Smooth muscle cell (in vitro differentiated cells): Measurements from ENCODE around the gene KCTD6. TPM values are rescaled to one million over a fixed set of nuclear protein-coding genes. Genes with fewer than 3 reads are reported as not detected.

Source experiments
- DNase-seq: peaks from one replicate; lab custom pipeline; 2025; ENCODE audit not compliant: unreplicated experiment; lab: John Stamatoyannopoulos, UW
- H2AFZ ChIP-seq: fragments of 200-600 bp; sonication (generic); 2 replicates; pipeline ENCODE4 v1.6.0; 2016; ENCODE audit warnings: antibody characterized with exemption, low read depth, mild to moderate bottlenecking
- H3F3A ChIP-seq: fragments of 200-600 bp; sonication (generic); 2 replicates; pipeline ENCODE4 v1.6.0; 2017; ENCODE audit warnings: antibody characterized with exemption, low read depth
- H3K27ac ChIP-seq: fragments of 200-600 bp; sonication (generic); 2 replicates; pipeline ENCODE4 v1.5.1; 2016; ENCODE audit warnings: low read depth, mild to moderate bottlenecking
- H3K27me3 ChIP-seq: fragments of 200-600 bp; sonication (generic); 2 replicates; pipeline ENCODE4 v1.6.1; 2016; ENCODE audit warnings: low read depth, mild to moderate bottlenecking
- H3K36me3 ChIP-seq: fragments of 200-600 bp; sonication (generic); 2 replicates; pipeline ENCODE4 v1.5.1; 2016; ENCODE audit warnings: low read depth
- H3K4me1 ChIP-seq: fragments of 200-600 bp; sonication (generic); 2 replicates; pipeline ENCODE4 v1.5.1; 2016; ENCODE audit warnings: low read depth
- H3K4me2 ChIP-seq: fragments of 200-600 bp; sonication (generic); 2 replicates; pipeline ENCODE4 v1.6.0; 2016; ENCODE audit warnings: mild to moderate bottlenecking
- H3K4me3 ChIP-seq: fragments of 200-600 bp; sonication (generic); 2 replicates; pipeline ENCODE4 v1.5.1; 2016; ENCODE audit warnings: mild to moderate bottlenecking
- H3K79me2 ChIP-seq: fragments of 200-600 bp; sonication (generic); 2 replicates; pipeline ENCODE4 v1.6.0; 2016; ENCODE audit warnings: low read depth, mild to moderate bottlenecking
- H3K9ac ChIP-seq: fragments of 200-600 bp; sonication (generic); 2 replicates; pipeline ENCODE4 v1.6.0; 2016; ENCODE audit warnings: low read depth
- H3K9me3 ChIP-seq: fragments of 200-600 bp; sonication (generic); replicated peaks from 2 replicates; pipeline ENCODE4 v1.5.1; 2016; ENCODE audit warnings: low read depth
- H4K20me1 ChIP-seq: fragments of 200-600 bp; sonication (generic); 2 replicates; pipeline ENCODE4 v1.6.0; 2016; ENCODE audit warnings: low read depth
- CTCF ChIP-seq: fragments of 200-600 bp; sonication (generic); IDR thresholded peaks from 2 replicates; pipeline ENCODE4 v1.5.1; 2017; ENCODE audit warnings: borderline replicate concordance, mild to moderate bottlenecking, antibody characterized with exemption; ENCODE audit not compliant: insufficient read depth, poor library complexity, severe bottlenecking
- WGBS: methylation state at CpG from one replicate; pipeline ENCODE4 v1.1.7; 2016; ENCODE audit warnings: low lambda C conversion rate; 5-methylcytosine and 5-hydroxymethylcytosine counted together
- polyA plus RNA-seq: library from polyadenylated mRNA; unstranded; fragments of >200 nt; fragmentation: Nextera tagmentation; extraction: Ambion mirVana; gene quantifications from 2 replicates; pipeline ENCODE4 v1.2.1, GENCODE V29; 2016
- total RNA-seq: library from RNA; depleted of rRNA; stranded (reverse); fragments of >200 nt; gene quantifications from 2 replicates; pipeline ENCODE4 v1.2.3, GENCODE V29; 2014

KCTD6 gene
- total and polyA plus RNA-seq, 2 experiments from 2014 or later, result 20.9 to 21.4 TPM

GRCh38 chr3:58482917-58483636 is 8.8 kb upstream of the KCTD6 start:
- WGBS, result 87% methylated on average over 8 of the region's 8 CpGs
- Histone ChIP-seq H3K4me1 (no peaks in the 10 kb centered on the region), H3K4me2 (no peak overlapping the region), H3K4me3 (no peak overlapping the region), H3K27me3 (no peaks in the 10 kb centered on the region), H3K9me3 (peaks cover 5% of the 10 kb centered on the region), H3F3A (no peaks in the 10 kb centered on the region), H3K79me2 (no peaks in the 10 kb centered on the region), H3K36me3 (no peaks in the 10 kb centered on the region), H3K9ac (no peak overlapping the region), H2AFZ (no peak overlapping the region), H3K27ac (no peak overlapping the region), H4K20me1 (no peaks in the 10 kb centered on the region)
- no peak for TF ChIP-seq CTCF
- DNase-seq, result no peak

GRCh38 chr3:58484045-58484721 is 7.7 kb upstream of the KCTD6 start:
- Histone ChIP-seq H3K27ac (no peak overlapping the region), H3K4me1 (no peaks in the 10 kb centered on the region), H4K20me1 (no peaks in the 10 kb centered on the region), H3F3A (no peaks in the 10 kb centered on the region), H3K27me3 (no peaks in the 10 kb centered on the region), H3K36me3 (no peaks in the 10 kb centered on the region), H2AFZ (no peak overlapping the region), H3K9ac (no peak overlapping the region), H3K4me3 (no peak overlapping the region), H3K4me2 (no peak overlapping the region), H3K9me3 (peaks cover 5% of the 10 kb centered on the region), H3K79me2 (no peaks in the 10 kb centered on the region)
- DNase-seq, result no peak
- no peak for TF ChIP-seq CTCF
- WGBS, result 52% methylated on average over 7 of the region's 7 CpGs

- Histone ChIP-seq H2AFZ (no peak overlapping the region), H3K36me3 (no peaks in the 10 kb centered on the region), H3K27me3 (no peaks in the 10 kb centered on the region), H3K27ac (no peak overlapping the region), H3K79me2 (no peaks in the 10 kb centered on the region), H3K4me3 (no peak overlapping the region), H3K9ac (no peak overlapping the region), H3K4me1 (no peaks in the 10 kb centered on the region), H3K9me3 (peaks cover under 1% of the 10 kb centered on the region), H3K4me2 (no peak overlapping the region), H4K20me1 (no peaks in the 10 kb centered on the region), H3F3A (no peaks in the 10 kb centered on the region)
- TF ChIP-seq CTCF, result no peak
- DNase-seq, result no peak
- 86% methylated on average over 3 of the region's 3 CpGs for WGBS
These were observed 7.2 kb upstream of the KCTD6 start for GRCh38 chr3:58484722-58485069.
